HL-60 (cell line): ENCODE data around the gene TSHZ2.

ENCODE experiments used
- CTCF ChIP-seq: IDR thresholded peaks from one replicate; pipeline ENCODE4 v1.5.1; 2011; ENCODE audit warnings: low read length, control low read depth, inconsistent platforms; ENCODE audit not compliant: insufficient read depth
- GABPA ChIP-seq: IDR thresholded peaks from 2 replicates; pipeline ENCODE4 v1.6.1; 2012; ENCODE audit warnings: low read depth
- POLR2AphosphoS5 ChIP-seq: IDR thresholded peaks from 2 replicates; pipeline ENCODE4 v1.6.1; 2012; ENCODE audit warnings: low read depth
- REST ChIP-seq: IDR thresholded peaks from 2 replicates; pipeline ENCODE4 v1.6.1; 2012; ENCODE audit warnings: low read depth; ENCODE audit not compliant: insufficient replicate concordance

DNA sequence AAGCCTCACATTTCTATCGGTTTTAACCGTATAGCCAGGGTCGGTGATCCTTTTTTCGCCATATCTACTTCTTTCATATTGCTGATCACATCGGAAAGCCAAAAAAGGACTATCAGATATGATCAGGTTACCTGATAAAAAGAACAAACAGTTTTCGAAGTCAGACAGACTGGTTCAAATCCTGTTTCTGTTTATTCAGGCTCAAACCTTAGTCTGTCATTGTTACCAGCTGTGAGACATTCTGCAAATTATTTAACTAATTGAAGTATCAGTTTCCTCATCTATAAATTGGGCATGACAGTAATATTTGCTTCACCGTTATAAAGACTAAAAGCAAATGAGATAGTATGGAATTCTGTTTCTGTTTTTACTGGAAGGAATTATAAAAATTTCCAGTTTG, 111.3 kb downstream of the TSHZ2 start:
- TF ChIP-seq CTCF = no peak
- TF ChIP-seq GABPA = no peak
- no peak for TF ChIP-seq POLR2AphosphoS5
- no peak for TF ChIP-seq REST
